HG03575 (cell line): ENCODE data around the gene DYRK4.
A peak's percentile ranks its signal among the peaks of the same experiment; 100 is the strongest.
"Not testable (repeated sequence)": the region's sequence is repeated elsewhere in the genome, so short reads cannot be mapped to it uniquely, and the experiment has no call there.

Experiments used
- ATAC-seq: cut with Tn5 transposase; IDR thresholded peaks from one replicate; pipeline ENCODE4 v1.9.1; 2021; ENCODE audit not compliant: unreplicated experiment, insufficient number of reproducible peaks, low FRiP score; ENCODE audit errors: extremely low read depth

DYRK4 gene

GRCh38 chr12:4562034-4562657 is at the start of gene DYRK4:
TSS of gene DYRK4 (plus strand) at chr12:4562208. CDS start at chr12:4562246, 38 bp downstream.
- no peak for ATAC-seq

GRCh38 chr12:4518106-4518728 is 43.8 kb upstream of the DYRK4 start:
- no peak for ATAC-seq

DNA sequence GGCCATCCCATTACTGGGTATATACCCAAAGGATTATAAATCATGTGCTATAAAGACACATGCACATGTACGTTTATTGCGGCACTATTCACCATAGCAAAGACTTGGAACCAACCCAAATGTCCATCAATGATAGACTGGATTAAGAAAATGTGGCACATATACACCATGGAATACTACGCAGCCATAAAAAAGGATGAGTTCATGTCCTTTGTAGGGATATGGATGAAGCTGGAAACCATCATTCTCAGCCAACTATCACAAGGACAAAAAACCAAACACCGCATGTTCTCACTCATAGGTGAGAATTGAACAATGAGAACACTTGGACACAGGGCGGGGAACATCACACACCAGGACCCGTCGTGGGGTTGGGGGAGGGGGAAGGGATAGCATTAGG is 38.6 kb upstream of the DYRK4 start:
- ATAC-seq, result not testable (repeated sequence)

- no peak for ATAC-seq
Observed at GRCh38 chr12:4526923-4527546, 35.0 kb upstream of the DYRK4 start.

DNA sequence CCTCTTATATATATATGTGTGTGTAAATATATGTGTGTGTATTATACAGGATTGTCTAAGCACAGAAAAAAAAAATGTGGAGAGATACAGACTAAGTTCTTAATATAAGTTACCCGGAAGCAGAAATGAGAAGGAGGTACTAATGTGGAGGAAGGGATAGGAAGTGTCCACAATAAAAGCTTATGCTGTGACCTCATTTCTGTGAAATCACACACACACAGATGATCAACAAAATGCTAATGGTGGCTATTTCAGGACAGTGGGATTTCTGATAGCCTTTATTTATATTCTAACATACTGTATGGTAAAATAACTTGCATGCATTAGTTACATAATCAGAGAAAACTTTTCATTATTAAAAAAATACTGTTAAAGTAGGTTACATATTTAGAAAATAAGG is 31.8 kb upstream of the DYRK4 start:
- no peak for ATAC-seq

DNA sequence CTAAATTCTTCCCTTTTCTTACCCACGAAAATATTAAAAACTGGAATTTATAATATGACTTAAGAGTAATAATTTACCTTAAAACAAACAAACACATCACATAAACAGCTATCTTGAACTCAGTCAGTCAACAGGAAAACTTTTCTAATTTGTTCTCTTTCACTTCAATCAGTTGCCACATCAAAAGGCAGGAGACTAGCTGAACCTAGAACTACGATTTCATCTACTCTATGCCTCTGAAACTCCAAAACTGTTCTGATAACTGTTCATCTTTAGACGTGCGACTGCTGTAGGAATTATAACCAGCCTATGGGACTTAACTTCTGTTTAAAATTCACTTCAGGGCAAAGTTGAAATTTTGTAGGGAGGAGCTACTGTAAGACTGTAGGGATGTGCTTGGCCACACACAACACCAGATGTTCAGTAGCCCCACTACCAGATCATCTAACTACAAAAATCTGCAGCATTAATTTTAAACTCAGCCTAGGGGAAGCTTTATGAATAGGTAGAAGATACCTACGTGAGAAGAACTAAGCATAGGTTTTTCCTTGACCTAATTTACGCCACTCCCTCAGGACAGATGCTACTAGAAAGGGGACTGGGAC is 30.9 kb upstream of the DYRK4 start:
- no peak for ATAC-seq

- no peak for ATAC-seq
Observed at GRCh38 chr12:4535092-4535491, 26.9 kb upstream of the DYRK4 start.

DNA sequence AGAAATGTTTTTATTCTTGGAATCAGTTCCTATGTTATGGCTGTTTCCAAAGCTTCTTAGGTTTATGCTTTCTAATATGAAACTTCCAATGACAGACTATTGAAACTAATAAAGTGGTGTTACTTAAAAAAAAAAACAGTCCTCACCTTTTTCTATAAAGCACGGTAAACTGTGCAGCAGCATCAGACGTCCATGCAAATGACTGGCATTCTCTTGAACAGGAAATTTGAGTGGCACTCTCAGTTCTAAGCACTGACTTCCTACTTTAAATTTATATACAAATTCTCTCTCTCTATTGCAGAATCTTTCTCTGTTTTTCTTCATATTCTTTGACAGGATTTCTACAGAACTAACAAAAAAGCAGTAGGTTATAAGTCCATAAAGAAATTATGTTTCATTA is 26.1 kb upstream of the DYRK4 start:
- ATAC-seq, result no peak

- peak; percentile 44 for ATAC-seq
Observed at GRCh38 chr12:4538207-4539160, 23.5 kb upstream of the DYRK4 start, which contains the start of gene RAD51AP1. TSS of gene RAD51AP1 (plus strand) at chr12:4538890. CDS start at chr12:4538940, 50 bp downstream.

GRCh38 chr12:4539167-4539870 is 22.7 kb upstream of the DYRK4 start:
- ATAC-seq, result no peak

DNA sequence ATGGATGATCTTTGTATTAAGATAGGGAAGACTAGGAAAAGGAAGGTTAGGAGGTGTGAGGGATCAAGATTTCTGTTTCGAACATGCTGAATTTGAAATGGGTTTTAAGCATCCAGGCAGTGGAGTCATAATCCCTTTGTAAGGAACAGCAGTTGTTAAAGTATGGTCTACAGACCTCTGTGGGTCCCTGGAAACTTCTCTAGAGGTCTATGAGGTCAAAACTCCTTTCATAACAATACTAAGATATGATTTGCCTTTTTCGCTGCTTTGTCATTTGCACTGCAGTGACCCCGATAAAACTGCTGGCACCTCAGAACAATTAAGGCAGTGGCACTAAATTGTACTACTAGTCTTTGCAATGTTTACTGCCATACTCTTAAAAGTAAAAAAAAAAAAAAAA is 21.8 kb upstream of the DYRK4 start:
- ATAC-seq, result no peak

GRCh38 chr12:4540638-4541037 is 21.4 kb upstream of the DYRK4 start:
- ATAC-seq, result no peak

GRCh38 chr12:4545195-4545594 is 16.8 kb upstream of the DYRK4 start:
- no peak for ATAC-seq

DNA sequence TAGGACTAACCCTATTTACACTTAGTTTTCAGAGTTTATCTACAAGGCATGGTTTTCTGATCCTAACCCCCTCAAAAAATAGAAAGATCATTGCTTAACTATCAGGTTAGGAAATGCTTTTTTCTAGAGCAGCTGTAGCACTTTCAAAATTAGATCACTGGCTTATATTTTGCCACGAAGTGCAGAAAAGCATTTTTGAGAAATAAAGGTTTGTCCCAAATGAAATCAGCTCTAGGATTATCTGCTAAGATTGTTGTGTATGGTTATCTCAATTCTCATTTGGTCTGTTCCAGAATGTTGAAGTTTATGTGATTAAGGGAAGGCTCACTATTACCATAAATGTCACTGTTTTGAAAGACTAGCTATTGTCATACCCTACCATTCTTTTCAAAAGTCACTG is 9.8 kb upstream of the DYRK4 start:
- ATAC-seq, result no peak

DNA sequence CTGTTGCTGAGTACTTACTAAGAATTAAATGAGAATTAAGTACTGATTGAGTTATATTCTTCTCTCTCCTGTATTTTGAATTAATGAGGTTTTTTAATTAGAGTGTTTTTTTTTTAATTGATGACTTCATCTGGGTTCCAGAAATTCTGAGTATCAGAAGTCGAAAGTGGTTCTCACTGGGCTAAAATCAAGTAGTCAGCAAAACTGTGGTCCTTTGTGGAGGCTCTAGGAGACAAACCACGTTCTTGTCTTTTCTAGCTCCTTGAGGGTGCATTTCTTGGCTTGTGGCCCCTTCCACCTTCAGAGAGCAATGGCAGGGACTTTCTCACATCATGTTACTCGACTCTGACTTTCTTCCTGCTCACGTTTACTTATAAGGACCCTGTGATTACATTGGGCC is 8.1 kb upstream of the DYRK4 start:
- ATAC-seq, result no peak

- ATAC-seq, result no peak
Observed at GRCh38 chr12:4555804-4556203, 6.2 kb upstream of the DYRK4 start.

- ATAC-seq, result no peak
Observed at GRCh38 chr12:4556735-4557530, 5.1 kb upstream of the DYRK4 start.

DNA sequence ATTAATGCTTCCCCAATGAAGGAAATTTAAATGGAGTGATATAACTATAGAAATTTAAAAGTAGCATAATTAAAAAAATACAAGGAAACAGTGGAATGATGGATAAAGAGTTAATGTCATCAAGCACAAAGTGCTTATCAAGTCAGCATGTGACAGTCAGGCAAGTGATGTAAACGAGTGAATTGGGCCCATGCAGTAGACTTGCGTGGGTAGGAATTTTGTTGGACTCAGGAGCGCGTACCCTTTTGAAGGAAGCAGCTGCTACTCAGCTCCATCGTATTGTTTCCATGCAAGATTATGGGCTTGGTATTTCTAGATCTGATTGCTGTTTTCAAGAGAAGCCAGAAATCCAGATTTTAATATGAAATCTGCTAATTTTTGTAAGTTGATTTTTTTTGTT is 4.4 kb upstream of the DYRK4 start:
- no peak for ATAC-seq
